ENCODE data around the gene ITPRIP. TPM values are rescaled to one million over a fixed set of nuclear protein-coding genes. Genes with fewer than 3 reads are reported as not detected.

Gene ITPRIP
- total RNA-seq, 1 donor from 2014 or later: 7.0 TPM

- Mint-ChIP-seq H3K9me3 (ENCODE audit: low read depth) (no peaks in the 10 kb centered on the region), H3K27me3 (peaks cover 14% of the 10 kb centered on the region), H3K27ac (no peak overlapping the region), H3K4me1 (ENCODE audit: low read depth) (no peaks in the 10 kb centered on the region), H3K36me3 (ENCODE audit: insufficient read depth) (no peaks in the 10 kb centered on the region), H3K4me3 (ENCODE audit: low read depth) (no peak overlapping the region)
- TF ChIP-seq CTCF (IDR thresholded peaks at IDR 0.05; ENCODE audit: unreplicated experiment): no peak
- DNase-seq (ENCODE audit: low spot score, unreplicated experiment): no peak
Observed at GRCh38 chr10:104293781-104294321, 44.4 kb downstream of the ITPRIP start.

GRCh38 chr10:104293011-104293410 is 45.3 kb downstream of the ITPRIP start:
- no peak overlapping the region for H3K4me3 Mint-ChIP-seq (ENCODE audit: low read depth)
- no peak for TF ChIP-seq CTCF (IDR thresholded peaks at IDR 0.05; ENCODE audit: unreplicated experiment)
- no peaks in the 10 kb centered on the region for H3K9me3 Mint-ChIP-seq (ENCODE audit: low read depth)
- H3K27me3 Mint-ChIP-seq: peaks cover 14% of the 10 kb centered on the region
- no peak for DNase-seq (ENCODE audit: low spot score, unreplicated experiment)
- no peak overlapping the region for H3K27ac Mint-ChIP-seq
- no peaks in the 10 kb centered on the region for H3K36me3 Mint-ChIP-seq (ENCODE audit: insufficient read depth)
- no peaks in the 10 kb centered on the region for H3K4me1 Mint-ChIP-seq (ENCODE audit: low read depth)

GRCh38 chr10:104291439-104291951 is 46.8 kb downstream of the ITPRIP start:
- no peaks in the 10 kb centered on the region for H3K4me1 Mint-ChIP-seq (ENCODE audit: low read depth)
- peaks cover 14% of the 10 kb centered on the region for H3K27me3 Mint-ChIP-seq
- DNase-seq (ENCODE audit: low spot score, unreplicated experiment): peak; percentile 83
- H3K27ac Mint-ChIP-seq: no peak overlapping the region
- H3K9me3 Mint-ChIP-seq (ENCODE audit: low read depth): no peaks in the 10 kb centered on the region
- peak; percentile 100 for TF ChIP-seq CTCF (IDR thresholded peaks at IDR 0.05; ENCODE audit: unreplicated experiment)
- no peak overlapping the region for H3K4me3 Mint-ChIP-seq (ENCODE audit: low read depth)
- no peaks in the 10 kb centered on the region for H3K36me3 Mint-ChIP-seq (ENCODE audit: insufficient read depth)

GRCh38 chr10:104288355-104288754 is 49.9 kb downstream of the ITPRIP start:
- TF ChIP-seq CTCF (IDR thresholded peaks at IDR 0.05; ENCODE audit: unreplicated experiment): no peak
- no peaks in the 10 kb centered on the region for H3K4me1 Mint-ChIP-seq (ENCODE audit: low read depth)
- no peak for DNase-seq (ENCODE audit: low spot score, unreplicated experiment)
- H3K9me3 Mint-ChIP-seq (ENCODE audit: low read depth): no peaks in the 10 kb centered on the region
- H3K27ac Mint-ChIP-seq: no peak overlapping the region
- H3K27me3 Mint-ChIP-seq: peaks cover 14% of the 10 kb centered on the region
- no peaks in the 10 kb centered on the region for H3K36me3 Mint-ChIP-seq (ENCODE audit: insufficient read depth)
- H3K4me3 Mint-ChIP-seq (ENCODE audit: low read depth): no peak overlapping the region

- Mint-ChIP-seq H3K4me3 (ENCODE audit: low read depth) (no peak overlapping the region), H3K27ac (no peak overlapping the region), H3K27me3 (peaks cover 11% of the 10 kb centered on the region), H3K36me3 (ENCODE audit: insufficient read depth) (no peaks in the 10 kb centered on the region), H3K9me3 (ENCODE audit: low read depth) (no peaks in the 10 kb centered on the region), H3K4me1 (ENCODE audit: low read depth) (no peaks in the 10 kb centered on the region)
- TF ChIP-seq CTCF (IDR thresholded peaks at IDR 0.05; ENCODE audit: unreplicated experiment): no peak
- DNase-seq (ENCODE audit: low spot score, unreplicated experiment): no peak
Observed at GRCh38 chr10:104286939-104287338, 51.3 kb downstream of the ITPRIP start.

All from progenitor cell of endocrine pancreas (in vitro differentiated cells).